SK-N-SH treated with all-trans-retinoic acid at 6 μM for 48 hours (cell line): ENCODE data around the gene BHMT.
"Not testable (repeated sequence)": the region's sequence is repeated elsewhere in the genome, so short reads cannot be mapped to it uniquely, and the experiment has no call there.

ENCODE experiments used
- ARNTL ChIP-seq: fragments of 450-650 bp; formaldehyde crosslinking; IDR thresholded peaks from 2 replicates; pipeline ENCODE4 v1.5.0; 2020; ENCODE audit warnings: low read depth, mild to moderate bottlenecking, moderate library complexity, borderline replicate concordance
- CREB5 ChIP-seq: fragments of 250-450 bp; sonication (Bioruptor Pico); IDR thresholded peaks from 2 replicates; pipeline ENCODE4 v1.5.1; 2020; ENCODE audit warnings: low read depth, mild to moderate bottlenecking, moderate library complexity
- GLIS3 ChIP-seq: fragments of 250-450 bp; sonication (Bioruptor Pico); IDR thresholded peaks from 2 replicates; pipeline ENCODE4 v1.5.0; 2020; ENCODE audit warnings: mild to moderate bottlenecking, moderate library complexity
- OSR1 ChIP-seq: fragments of 250-450 bp; sonication (Bioruptor Pico); IDR thresholded peaks from 2 replicates; pipeline ENCODE4 v1.8.0; 2022; ENCODE audit warnings: moderate library complexity, mild to moderate bottlenecking, inconsistent platforms
- PATZ1 ChIP-seq: fragments of 250-450 bp; sonication (Bioruptor Pico); IDR thresholded peaks from 2 replicates; pipeline ENCODE4 v1.8.0; 2020; ENCODE audit warnings: mild to moderate bottlenecking, moderate library complexity, borderline replicate concordance
- PPARA ChIP-seq: fragments of 250-450 bp; sonication (Bioruptor Pico); IDR thresholded peaks from 2 replicates; pipeline ENCODE4 v1.5.0; 2020; ENCODE audit warnings: mild to moderate bottlenecking, borderline replicate concordance
- RARB ChIP-seq: fragments of 250-450 bp; sonication (Bioruptor Pico); IDR thresholded peaks from 2 replicates; pipeline ENCODE4 v1.8.0; 2021; ENCODE audit warnings: mild to moderate bottlenecking, moderate library complexity
- SNAI2 ChIP-seq: fragments of 250-450 bp; sonication (Bioruptor Pico); IDR thresholded peaks from 2 replicates; pipeline ENCODE4 v1.5.0; 2020; ENCODE audit warnings: mild to moderate bottlenecking, moderate library complexity
- TCF4 ChIP-seq: fragments of 250-450 bp; sonication (Bioruptor Pico); IDR thresholded peaks from 2 replicates; pipeline ENCODE4 v1.8.0; 2021; ENCODE audit warnings: mild to moderate bottlenecking, moderate library complexity, borderline replicate concordance
- ZFP3 ChIP-seq: fragments of 250-450 bp; sonication (Bioruptor Pico); IDR thresholded peaks from 2 replicates; pipeline ENCODE4 v1.5.0; 2020; ENCODE audit warnings: mild to moderate bottlenecking, moderate library complexity
- ZFP30 ChIP-seq: fragments of 450-650 bp; formaldehyde crosslinking; IDR thresholded peaks from 2 replicates; pipeline ENCODE4 v1.5.0; 2022; ENCODE audit warnings: mild to moderate bottlenecking, moderate library complexity
- ZNF70 ChIP-seq: fragments of 450-650 bp; formaldehyde crosslinking; IDR thresholded peaks from 2 replicates; pipeline ENCODE4 v1.5.0; 2020; ENCODE audit warnings: mild to moderate bottlenecking, moderate library complexity
- ZNF8 ChIP-seq: fragments of 450-650 bp; formaldehyde crosslinking; IDR thresholded peaks from 2 replicates; pipeline ENCODE4 v1.5.0; 2020; ENCODE audit warnings: mild to moderate bottlenecking, moderate library complexity
- TF ChIP-seq, protein P1 (sequence below): fragments of 250-450 bp; sonication (Bioruptor Pico); IDR thresholded peaks from 2 replicates; pipeline ENCODE4 v1.8.0; 2021; ENCODE audit warnings: low read depth, mild to moderate bottlenecking, moderate library complexity, borderline replicate concordance

- TF ChIP-seq ARNTL (CRISPR knock-in tag); CREB5 (CRISPR knock-in tag); PPARA (CRISPR knock-in tag); OSR1 (CRISPR knock-in tag); ZFP30; PATZ1 (CRISPR knock-in tag); ZNF70 (CRISPR knock-in tag); SNAI2 (CRISPR knock-in tag); GLIS3; RARB; TCF4 (CRISPR knock-in tag); ZFP3; ZNF8 (CRISPR knock-in tag): not testable (repeated sequence)
- TF ChIP-seq, protein P1, sequence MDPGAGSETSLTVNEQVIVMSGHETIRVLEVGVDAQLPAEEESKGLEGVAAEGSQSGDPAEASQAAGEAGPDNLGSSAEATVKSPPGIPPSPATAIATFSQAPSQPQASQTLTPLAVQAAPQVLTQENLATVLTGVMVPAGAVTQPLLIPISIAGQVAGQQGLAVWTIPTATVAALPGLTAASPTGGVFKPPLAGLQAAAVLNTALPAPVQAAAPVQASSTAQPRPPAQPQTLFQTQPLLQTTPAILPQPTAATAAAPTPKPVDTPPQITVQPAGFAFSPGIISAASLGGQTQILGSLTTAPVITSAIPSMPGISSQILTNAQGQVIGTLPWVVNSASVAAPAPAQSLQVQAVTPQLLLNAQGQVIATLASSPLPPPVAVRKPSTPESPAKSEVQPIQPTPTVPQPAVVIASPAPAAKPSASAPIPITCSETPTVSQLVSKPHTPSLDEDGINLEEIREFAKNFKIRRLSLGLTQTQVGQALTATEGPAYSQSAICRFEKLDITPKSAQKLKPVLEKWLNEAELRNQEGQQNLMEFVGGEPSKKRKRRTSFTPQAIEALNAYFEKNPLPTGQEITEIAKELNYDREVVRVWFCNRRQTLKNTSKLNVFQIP, result not testable (repeated sequence)
Measured at GRCh38 chr5:79161647-79162046, 50.0 kb downstream of the BHMT start.
